CD4-positive, alpha-beta T cell treated with Interleukin-21 for 1 hour (primary cell): ENCODE results near the gene TIPARP.
A peak's percentile ranks its signal among the peaks of the same experiment; 100 is the strongest.

Experiments
- DNase-seq: peaks from one replicate; pipeline ENCODE4 v3.0.0-alpha.2; 2020

The TIPARP gene

GRCh38 chr3:156678197-156678596 lies 3.8 kb downstream of the TIPARP start:
- no peak for DNase-seq

- DNase-seq = no peak
These were observed 6.0 kb downstream of the TIPARP start for GRCh38 chr3:156680243-156680914.

GRCh38 chr3:156681002-156681401 lies 6.6 kb downstream of the TIPARP start:
- DNase-seq = peak; percentile 47

- no peak for DNase-seq
These were observed 8.1 kb downstream of the TIPARP start for GRCh38 chr3:156682501-156682900.

- no peak for DNase-seq
These were observed 8.6 kb downstream of the TIPARP start for GRCh38 chr3:156682963-156683362.

GRCh38 chr3:156685198-156685597 lies 10.8 kb downstream of the TIPARP start:
- no peak for DNase-seq

- peak; percentile 32 for DNase-seq
These were observed 11.4 kb downstream of the TIPARP start for GRCh38 chr3:156685752-156686151.

- peak; percentile 27 for DNase-seq
These were observed 12.6 kb downstream of the TIPARP start for GRCh38 chr3:156687023-156687422.

- DNase-seq = no peak
These were observed 14.5 kb downstream of the TIPARP start for GRCh38 chr3:156688632-156689452.

GRCh38 chr3:156689608-156690007 lies 15.2 kb downstream of the TIPARP start:
- no peak for DNase-seq

- no peak for DNase-seq
These were observed 17.5 kb downstream of the TIPARP start for GRCh38 chr3:156691920-156692319.

GRCh38 chr3:156693166-156693565 lies 18.8 kb downstream of the TIPARP start:
- no peak for DNase-seq

- DNase-seq = no peak
These were observed 20.1 kb downstream of the TIPARP start for GRCh38 chr3:156694536-156694935.

- no peak for DNase-seq
These were observed 28.0 kb downstream of the TIPARP start for GRCh38 chr3:156702367-156702766.

- DNase-seq = no peak
These were observed 30.1 kb downstream of the TIPARP start for GRCh38 chr3:156704370-156705036.

GRCh38 chr3:156705761-156706616 lies 31.6 kb downstream of the TIPARP start:
- DNase-seq = no peak

GRCh38 chr3:156707588-156707987 lies 33.2 kb downstream of the TIPARP start:
- no peak for DNase-seq

- no peak for DNase-seq
These were observed 36.0 kb downstream of the TIPARP start for GRCh38 chr3:156710429-156710828.

GRCh38 chr3:156711113-156711512 lies 36.7 kb downstream of the TIPARP start:
- no peak for DNase-seq

- peak; percentile 20 for DNase-seq
These were observed 37.6 kb downstream of the TIPARP start for GRCh38 chr3:156711944-156712343.

GRCh38 chr3:156716105-156716862 lies 41.9 kb downstream of the TIPARP start:
- no peak for DNase-seq
